Right lobe of liver (tissue), 6 donors: ENCODE results near the gene CACNG4. TPM values are rescaled to one million over a fixed set of nuclear protein-coding genes. Genes with fewer than 3 reads are reported as not detected.

Source experiments
- ATAC-seq, 4 donors: fragments of 200-7000 bp; cut with Tn5 transposase; one replicate each; pipeline ENCODE4 v1.9.1; 2020; ENCODE audit warnings: mild to moderate bottlenecking in 4 of 4, moderate library complexity in 4 of 4
- DNase-seq, 3 donors: peaks; one replicate each; pipeline ENCODE4 v3.0.0-alpha.2; 2020
- H3K27ac ChIP-seq, 3 donors: fragments of 200-600 bp; one replicate each; pipeline ENCODE4 v1.8.0; 2022
- H3K27me3 ChIP-seq, 2 donors: fragments of 200-600 bp; one replicate each; pipeline ENCODE4 v1.8.0; 2022
- H3K36me3 ChIP-seq, 4 donors: fragments of 200-600 bp; sonication (generic) in 1 of 4; one replicate each; pipeline versions ENCODE4 v1.5.1 to v1.8.0; 2017 to 2022; ENCODE audit warnings: control low read depth in 1 of 4
- H3K4me1 ChIP-seq, 4 donors: fragments of 200-600 bp; sonication (generic) in 1 of 4; one replicate each; pipeline versions ENCODE4 v1.5.1 to v1.8.0; 2017 to 2022; ENCODE audit warnings: control low read depth in 1 of 4
- H3K4me3 ChIP-seq, 3 donors: fragments of 200-600 bp; one replicate each; pipeline ENCODE4 v1.8.0; 2022
- H3K9me3 ChIP-seq, 4 donors: fragments of 200-600 bp; sonication (generic) in 1 of 4; one replicate each; pipeline versions ENCODE4 v1.5.1 to v1.8.0; 2017 to 2022; ENCODE audit warnings: control low read depth in 1 of 4
- CTCF ChIP-seq, 4 donors: fragments of 200-600 bp in 3 of 4; fragments of 450-650 bp in 1 of 4; IDR thresholded peaks; one replicate each; pipeline versions ENCODE4 v1.5.1 to v1.8.0; 2016 to 2022; ENCODE audit warnings: antibody characterized with exemption in 4 of 4, mild to moderate bottlenecking in 2 of 4
- POLR2A ChIP-seq: fragments of 450-650 bp; IDR thresholded peaks from one replicate; pipeline ENCODE4 v1.6.1; 2017; ENCODE audit warnings: antibody characterized with exemption, mild to moderate bottlenecking
- WGBS: methylation state at CpG from one replicate; pipeline ENCODE4 v1.1.6; 2018; ENCODE audit warnings: low coverage, low lambda C conversion rate; ENCODE audit not compliant: insufficient coverage; ENCODE audit errors: missing lambda C conversion rate; 5-methylcytosine and 5-hydroxymethylcytosine counted together
- intact Hi-C, 2 donors: fragments of 100-400 bp; cut with DNase I; formaldehyde crosslinking; loops; one replicate each; pipeline versions ENCODE4 v1.11.2 to v1.14.1; 2022
- total RNA-seq, 6 experiments: library from RNA; depleted of rRNA in 2 of 6; stranded (reverse); fragments of >200 nt in 2 of 6; fragmentation: NEBNext Ultra II Directional in 3 of 6; extraction: Animal tissue kit (Norgen Biotek cat#: 25700) in 3 of 6; gene quantifications; one replicate each; pipeline versions ENCODE4 v1.1.0 to v1.2.4, GENCODE V29; 2016 to 2023
- donor health status: DM: no; HTN: yes; CAD: no.
- donor health status: DM: no; HTN: no; CAD: no.
- donor health status: DM: no; HTN: no; CAD: no.
- donor health status: DM: no; HTN: yes; CAD: no.
- donor health status: DM: no; HTN: yes; CAD: no.

The CACNG4 gene
- total RNA-seq, 6 experiments from 2014 or later = not detected

- no peak overlapping the region for H3K27ac ChIP-seq
These were observed 44.1 kb upstream of the CACNG4 start for GRCh38 chr17:66920435-66920834.

GRCh38 chr17:66920950-66921349, 43.6 kb upstream of the CACNG4 start:
- Histone ChIP-seq H3K27me3 (no peaks in the 10 kb centered on the region), H3K36me3 (no peaks in the 10 kb centered on the region), H3K4me1 (no peaks in the 10 kb centered on the region), H3K9me3 (no peaks in the 10 kb centered on the region), H3K4me3 (no peak overlapping the region), H3K27ac (no peak overlapping the region)
- WGBS = 90% methylated on average over 2 of the region's 4 CpGs
- no peak for TF ChIP-seq CTCF (IDR thresholded peaks at IDR 0.05)
- TF ChIP-seq POLR2A = no peak
- ATAC-seq (no peak), DNase-seq (no peak)
- intact Hi-C loops = no loop called here

More at GRCh38 chr17:66920435-66920834, 44.1 kb upstream of the CACNG4 start:
- H3K36me3 ChIP-seq = no peaks in the 10 kb centered on the region
- no peaks in the 10 kb centered on the region for H3K4me1 ChIP-seq
- ATAC-seq (no peak), DNase-seq (no peak)
- H3K27me3 ChIP-seq = no peaks in the 10 kb centered on the region
- no peak overlapping the region for H3K4me3 ChIP-seq
- intact Hi-C loops = no loop called here
- WGBS = 81% methylated on average over 9 of the region's 9 CpGs
- TF ChIP-seq POLR2A (no peak), CTCF (IDR thresholded peaks at IDR 0.05) (no peak)
- H3K9me3 ChIP-seq = no peaks in the 10 kb centered on the region

DNA sequence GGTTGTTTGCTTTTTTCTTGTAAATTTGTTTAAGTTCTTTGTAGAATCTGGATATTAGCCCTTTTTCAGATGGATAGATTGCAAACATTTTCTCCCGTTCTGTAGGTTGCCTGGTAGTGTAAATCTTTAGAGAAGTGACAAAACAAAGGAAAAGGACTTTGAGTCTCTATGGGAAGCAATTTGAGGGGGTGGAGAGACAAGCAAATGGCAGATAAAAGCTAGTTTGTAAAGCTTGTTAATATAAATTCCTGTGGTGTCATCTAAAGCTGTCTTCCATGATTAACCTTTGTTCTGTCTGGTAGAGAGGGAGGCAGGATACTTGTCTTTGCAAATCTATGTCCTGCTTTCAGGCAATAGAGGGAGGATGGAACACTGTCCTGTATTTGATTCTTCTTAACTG, 40.6 kb upstream of the CACNG4 start:
- intact Hi-C loops = no loop called here
- DNase-seq (no peak), ATAC-seq (no peak)
- Histone ChIP-seq H3K36me3 (no peaks in the 10 kb centered on the region), H3K27ac (no peak overlapping the region), H3K9me3 (no peaks in the 10 kb centered on the region), H3K27me3 (no peaks in the 10 kb centered on the region), H3K4me1 (no peaks in the 10 kb centered on the region), H3K4me3 (no peak overlapping the region)
- 33% methylated on average over 1 of the region's 1 CpG for WGBS
- no peak for TF ChIP-seq CTCF (IDR thresholded peaks at IDR 0.05)
- TF ChIP-seq POLR2A = no peak

GRCh38 chr17:66925811-66926500, 38.6 kb upstream of the CACNG4 start:
- Histone ChIP-seq H3K4me1 (no peaks in the 10 kb centered on the region), H3K27ac (no peak overlapping the region), H3K27me3 (no peaks in the 10 kb centered on the region), H3K9me3 (no peaks in the 10 kb centered on the region), H3K4me3 (no peak overlapping the region), H3K36me3 (no peaks in the 10 kb centered on the region)
- ATAC-seq = no peak
- no peak for DNase-seq
- intact Hi-C loops = no loop called here
- 80% methylated on average over 7 of the region's 8 CpGs for WGBS
- TF ChIP-seq POLR2A (no peak), CTCF (IDR thresholded peaks at IDR 0.05) (no peak)
